Stimulated activated CD4-positive, alpha-beta T cell treated with anti-CD3 and anti-CD28 coated beads, Interleukin-2, amount 100 ng/mL, for 24 hours (primary cell): ENCODE measurements around the gene LCN12.

Experiments
- DNase-seq, 2 donors: peaks; one replicate each; pipeline ENCODE4 v3.0.0-alpha.2; 2020

The LCN12 gene, protein sequence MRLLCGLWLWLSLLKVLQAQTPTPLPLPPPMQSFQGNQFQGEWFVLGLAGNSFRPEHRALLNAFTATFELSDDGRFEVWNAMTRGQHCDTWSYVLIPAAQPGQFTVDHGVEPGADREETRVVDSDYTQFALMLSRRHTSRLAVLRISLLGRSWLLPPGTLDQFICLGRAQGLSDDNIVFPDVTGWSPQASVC

DNA sequence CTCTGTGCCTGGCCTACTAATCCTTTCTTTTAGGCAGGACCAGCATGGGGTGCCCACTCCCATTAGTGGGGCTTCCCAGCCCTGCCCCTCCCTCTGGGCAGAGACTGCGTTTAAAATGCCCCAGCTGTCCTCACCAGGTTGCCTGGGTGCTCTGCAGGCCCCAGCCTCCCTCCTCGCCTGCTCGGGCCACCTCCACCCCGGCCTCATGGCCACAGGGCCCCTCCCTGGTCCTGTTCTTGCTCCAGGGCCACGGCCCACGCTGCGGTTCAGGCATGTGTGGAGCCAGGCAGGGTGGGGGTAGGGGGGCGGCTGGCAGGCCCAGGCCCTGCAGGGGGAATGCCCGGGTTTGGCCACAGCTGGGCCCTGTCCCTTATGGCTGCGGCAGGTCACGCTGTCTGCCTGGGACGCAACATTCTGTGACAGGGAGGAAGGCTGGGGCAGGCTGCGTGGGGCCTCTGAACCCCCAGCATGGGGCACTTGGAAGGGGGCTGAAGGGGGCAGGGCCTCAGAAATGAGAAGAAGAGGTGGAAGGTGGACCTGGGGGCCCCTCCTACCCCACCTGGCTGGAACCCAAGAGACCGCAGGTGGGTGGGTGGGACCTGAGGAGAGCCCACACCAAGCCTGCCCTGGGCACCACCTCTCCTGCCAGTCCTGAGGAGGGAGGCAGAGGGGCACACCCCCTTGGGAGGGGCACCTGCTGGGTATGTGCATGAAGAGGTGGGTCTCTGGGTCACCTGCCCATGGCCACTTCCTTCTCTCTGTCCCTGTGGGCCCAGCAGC is at the start of gene LCN12:
Gene LCN12, plus strand, starts transcription at position 733 of the 780 bp plus-strand sequence. CDS start 55 bp downstream, outside the sequence.
- DNase-seq, result no peak

DNA sequence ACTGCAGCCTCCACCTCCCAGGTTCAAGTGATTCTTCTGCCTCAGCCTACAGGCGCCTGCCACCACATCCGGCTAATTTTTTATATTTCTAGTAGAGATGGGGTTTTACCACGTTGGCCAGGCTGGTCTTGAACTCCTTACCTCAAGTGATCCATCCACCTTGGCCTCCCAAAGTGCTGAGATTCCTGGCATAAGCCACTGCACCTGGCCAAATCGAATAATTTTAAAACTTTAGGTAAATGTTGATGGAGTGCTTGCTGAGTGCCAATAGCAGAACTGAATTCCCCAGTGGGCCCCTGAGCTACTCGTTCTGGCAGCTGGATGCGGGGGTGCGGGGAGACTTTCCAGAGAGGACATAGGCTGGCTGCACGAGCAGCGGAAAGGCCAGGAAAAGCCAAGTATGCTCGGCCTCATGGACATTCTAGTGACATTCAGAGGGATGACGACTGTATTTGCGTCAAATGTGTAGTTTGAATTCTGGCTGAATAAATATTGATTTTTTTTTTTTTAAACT is 49.0 kb upstream of the LCN12 start:
- DNase-seq, result no peak

DNA sequence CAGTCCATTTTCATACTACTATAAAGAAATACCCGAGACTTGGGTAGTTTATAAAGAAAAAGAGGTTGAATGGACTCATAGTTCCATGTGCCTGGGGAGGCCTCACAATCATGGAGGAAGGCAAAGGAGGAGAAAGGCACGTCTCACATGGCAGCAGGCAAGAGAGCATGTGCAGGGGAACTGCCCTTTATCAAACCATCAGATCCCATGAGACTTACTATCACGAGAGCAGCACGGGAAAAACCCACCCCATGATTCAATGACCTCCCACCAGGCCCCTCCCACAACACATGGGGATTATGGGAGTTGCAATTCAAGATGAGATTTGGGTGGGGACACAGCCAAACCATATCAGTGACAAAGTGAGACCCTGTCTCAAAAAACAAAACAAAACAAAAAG is 45.8 kb upstream of the LCN12 start:
- DNase-seq, result no peak

DNA sequence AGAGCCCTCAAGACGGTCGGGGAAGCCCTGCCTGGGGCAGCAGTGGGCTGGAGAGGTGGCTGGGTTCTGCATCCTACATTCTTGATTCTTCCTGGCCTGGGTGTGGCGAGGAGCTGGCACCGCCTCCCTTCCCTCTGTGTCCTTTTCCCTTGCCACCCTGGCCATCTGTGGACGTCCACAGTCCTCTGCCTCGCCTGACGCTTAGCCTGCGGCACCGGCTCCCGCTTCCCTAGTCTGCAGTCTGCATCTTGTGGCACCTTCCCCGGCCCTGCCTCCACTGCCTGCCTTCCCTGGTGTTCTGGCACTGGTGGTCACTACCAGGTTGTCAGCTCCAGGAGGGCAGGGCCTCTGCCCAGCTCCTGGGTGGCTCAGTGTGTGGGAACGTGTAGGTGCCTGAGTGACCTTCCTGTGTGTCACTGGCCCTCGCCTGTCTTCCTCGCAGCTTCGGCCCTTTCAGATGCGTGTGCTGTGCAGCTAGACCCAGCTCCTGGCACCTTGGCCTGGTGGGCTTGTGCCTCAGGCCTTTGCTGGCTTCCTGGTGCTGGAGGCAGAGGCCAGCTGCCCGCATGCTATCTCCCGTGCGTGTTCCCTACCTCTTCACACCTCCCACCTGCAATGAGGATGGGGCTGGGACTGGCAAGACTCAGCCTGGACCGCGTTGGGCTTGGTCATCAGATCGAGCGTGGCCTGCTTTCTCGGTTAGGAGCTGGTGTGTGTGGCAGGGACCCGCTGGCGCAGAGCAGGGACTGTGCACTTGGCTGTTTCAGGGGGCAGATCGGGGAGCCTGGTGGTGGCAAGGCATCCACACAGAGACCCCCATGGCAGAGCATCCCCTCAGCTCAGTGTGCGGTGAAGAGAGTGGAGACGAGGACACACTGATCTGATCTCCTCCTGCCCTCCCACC is 44.8 kb upstream of the LCN12 start:
- no peak for DNase-seq

DNA sequence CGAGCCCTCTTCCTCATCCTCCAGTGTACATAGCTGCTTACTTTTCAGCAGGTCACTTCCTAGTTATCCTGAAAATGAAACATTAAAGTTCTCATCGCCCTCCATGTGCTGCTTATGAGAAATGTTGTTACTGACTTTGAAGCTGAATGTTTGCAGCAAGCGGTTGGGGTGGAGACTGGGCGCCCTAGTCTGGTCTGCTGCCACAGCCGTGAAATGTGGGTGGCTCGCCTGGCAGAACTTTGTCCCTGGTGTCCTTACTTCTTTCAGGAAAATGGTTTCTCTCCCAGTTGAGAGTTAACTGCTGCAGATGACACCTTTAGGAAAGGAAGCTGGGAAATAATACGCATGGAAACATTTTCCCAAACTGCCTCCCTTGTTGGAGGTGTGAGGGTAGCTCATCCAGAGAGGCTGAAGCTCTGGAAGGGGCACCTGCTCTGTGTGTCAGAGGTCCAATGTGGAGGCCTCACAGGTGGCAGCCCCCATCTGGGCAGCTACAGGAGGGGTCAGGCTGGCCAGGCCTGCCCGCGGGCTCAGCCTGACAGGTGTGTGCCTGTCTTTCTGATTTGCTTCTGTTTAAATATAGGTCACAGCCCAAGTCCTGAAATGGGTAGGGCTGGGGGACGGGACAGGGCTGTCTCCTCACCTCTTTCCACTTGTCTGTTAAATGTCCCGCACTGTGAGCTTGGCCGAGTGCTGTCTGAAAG is 41.7 kb upstream of the LCN12 start:
- DNase-seq, result no peak

DNA sequence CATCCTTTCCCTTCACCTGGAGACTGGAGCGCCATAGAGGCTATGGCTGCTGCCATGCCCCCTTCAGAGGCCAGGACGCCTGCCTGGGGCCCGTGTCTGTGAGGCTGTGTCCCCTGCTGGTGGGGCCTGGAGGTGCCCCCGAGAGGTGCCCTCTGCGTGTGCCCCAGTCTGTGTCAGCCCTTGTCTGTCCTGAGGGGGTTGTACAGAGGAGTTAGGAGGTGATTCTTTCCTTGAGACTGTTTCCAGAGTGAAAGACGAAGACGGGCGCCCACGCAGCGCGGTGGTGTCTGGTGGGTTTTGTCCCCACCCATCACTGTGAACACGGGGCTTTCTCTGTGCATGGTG is 41.2 kb upstream of the LCN12 start:
- DNase-seq, result no peak

DNA sequence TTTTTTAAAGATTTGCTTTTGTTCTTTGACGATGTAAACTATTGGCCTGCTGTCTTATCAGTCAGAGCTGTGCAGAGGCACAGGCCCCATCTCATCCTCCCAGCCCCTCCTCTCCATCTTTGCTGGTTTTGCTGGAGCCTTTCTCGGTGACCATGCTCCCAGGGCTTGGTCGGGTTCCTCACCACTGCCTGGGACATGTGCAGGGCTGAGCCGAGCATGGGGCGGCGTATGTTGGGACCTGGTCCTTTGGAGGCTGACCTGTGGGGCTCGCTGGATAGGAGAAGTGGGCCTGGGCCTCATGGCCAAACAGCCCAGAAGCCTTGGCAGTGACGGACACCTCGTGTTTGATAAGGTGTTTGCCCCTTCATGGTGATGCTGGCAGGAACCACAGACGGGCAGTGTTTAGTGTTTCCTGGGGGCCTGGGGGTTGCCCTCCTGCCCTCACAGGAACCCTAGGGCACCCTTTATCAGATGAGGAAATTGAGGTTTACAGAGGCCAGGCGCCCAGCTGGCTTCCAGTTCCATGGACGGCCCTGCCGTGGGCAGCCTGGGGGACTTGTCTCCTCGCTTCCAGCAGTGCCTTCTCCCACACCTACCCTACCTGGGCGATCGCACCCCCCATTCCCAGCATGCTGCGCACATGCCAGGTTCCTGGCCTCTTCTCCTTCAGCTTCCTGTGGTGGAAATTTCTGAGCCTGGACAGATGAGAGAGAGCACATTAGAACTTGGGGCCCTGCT is 38.2 kb upstream of the LCN12 start:
- no peak for DNase-seq

DNA sequence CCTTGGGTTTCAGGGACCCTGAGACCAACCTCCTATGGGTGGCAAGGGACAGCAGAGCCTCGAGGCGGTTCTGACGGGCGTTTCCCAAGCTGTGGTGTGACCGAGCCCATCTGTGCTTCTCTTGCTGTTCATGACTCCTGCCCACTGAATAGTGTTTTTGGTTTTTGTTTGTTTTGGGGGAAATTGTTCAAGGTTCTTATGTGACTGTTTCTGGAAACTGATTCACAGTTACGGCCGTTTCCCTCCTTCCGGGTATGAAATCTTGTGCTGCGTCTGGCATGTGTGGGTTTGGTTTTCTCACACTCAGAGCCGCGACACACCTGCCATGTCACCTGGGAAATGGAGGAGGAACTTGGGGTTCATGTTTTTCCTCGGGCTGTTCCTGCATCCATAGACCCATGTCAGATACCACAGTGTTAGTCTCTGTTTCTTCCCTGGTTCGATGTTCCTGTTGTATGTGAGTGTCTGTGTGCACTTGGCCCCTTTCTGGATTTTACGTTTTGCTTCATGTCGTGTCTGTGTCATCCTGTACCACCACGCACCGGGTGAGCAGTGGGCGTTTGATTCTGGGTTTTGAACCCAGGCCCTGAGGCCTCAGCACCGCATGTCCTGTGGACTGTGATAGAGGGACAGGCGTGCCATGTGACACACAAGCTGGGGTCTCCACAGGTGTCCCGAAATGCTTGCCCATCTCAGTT is 36.3 kb upstream of the LCN12 start:
- no peak for DNase-seq

DNA sequence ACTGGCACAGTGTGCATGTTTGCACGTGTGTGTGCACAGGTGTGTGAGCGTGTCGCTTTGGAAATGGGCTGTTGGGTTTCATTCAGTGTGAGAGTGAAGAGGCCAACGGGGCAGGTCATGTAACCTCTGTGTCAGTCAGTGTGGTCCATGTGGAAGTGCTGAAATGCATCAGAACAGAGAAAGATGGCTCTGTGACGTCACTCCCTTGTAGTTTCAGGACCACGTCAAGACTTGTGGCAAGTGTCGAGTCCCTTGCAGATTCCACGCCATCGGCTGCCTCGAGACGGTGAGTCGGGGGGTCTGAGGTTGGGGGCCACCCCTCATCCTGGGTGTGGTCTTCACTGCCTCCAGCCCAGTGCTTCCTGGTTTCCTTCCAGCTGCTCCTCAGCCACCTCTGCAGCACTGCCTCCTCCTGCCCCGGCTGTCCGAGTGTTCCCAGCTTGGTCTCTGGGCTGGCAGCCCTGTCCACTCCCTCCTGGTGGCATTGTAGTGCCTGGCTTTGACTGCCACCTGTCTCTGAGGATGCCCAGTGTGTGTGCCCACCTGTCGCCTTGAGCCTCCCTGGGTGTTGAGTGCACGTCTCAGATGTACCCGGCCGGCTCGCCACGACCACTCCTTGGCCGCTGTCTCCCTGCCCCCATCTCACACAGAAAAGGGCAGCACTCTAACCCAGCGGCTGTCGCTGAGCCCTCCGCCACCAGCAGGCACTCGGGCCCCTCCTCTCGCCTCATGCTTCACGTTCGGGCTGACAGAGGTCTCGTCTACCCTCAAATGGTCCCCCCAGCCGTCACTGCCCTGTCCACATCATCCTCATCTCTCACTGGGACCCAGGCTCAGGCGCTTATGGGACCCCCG is 35.5 kb upstream of the LCN12 start:
- no peak for DNase-seq

DNA sequence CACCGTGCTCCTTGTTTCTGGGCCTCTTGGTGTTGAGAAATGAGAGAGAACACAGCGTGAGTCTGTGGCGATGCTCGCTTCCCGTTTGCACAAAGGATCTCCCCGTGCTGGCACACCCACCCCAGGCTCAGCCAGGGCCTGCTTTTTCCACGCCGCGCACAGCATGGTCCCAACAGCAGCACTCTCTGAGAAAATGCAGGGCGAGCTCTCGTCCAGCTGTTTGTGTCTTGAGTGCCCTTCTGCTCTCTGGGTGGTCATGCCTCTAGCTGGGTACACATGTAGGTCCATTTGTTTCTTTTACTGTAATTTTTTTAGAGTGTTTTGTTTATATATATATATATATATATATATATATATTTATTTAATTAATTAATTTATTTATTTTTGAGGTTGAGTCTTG is 34.2 kb upstream of the LCN12 start:
- no peak for DNase-seq

DNA sequence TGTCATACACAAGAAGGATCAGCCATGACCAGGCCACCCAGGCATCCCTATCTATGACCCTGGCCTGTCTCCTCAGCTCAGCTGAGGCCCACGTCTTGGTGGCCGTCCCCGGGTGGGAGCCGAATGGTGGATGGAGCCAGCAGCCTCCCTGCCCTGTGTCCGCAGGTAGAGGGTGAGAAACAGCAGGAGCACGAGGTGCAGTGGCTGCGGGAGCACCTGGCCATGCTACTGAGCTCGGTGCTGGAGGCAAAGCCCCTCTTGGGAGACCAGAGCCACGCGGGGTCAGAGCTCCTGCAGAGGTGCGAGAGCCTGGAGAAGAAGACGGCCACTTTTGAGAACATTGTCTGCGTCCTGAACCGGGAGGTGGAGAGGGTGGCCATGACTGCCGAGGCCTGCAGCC is 32.0 kb upstream of the LCN12 start:
- no peak for DNase-seq

DNA sequence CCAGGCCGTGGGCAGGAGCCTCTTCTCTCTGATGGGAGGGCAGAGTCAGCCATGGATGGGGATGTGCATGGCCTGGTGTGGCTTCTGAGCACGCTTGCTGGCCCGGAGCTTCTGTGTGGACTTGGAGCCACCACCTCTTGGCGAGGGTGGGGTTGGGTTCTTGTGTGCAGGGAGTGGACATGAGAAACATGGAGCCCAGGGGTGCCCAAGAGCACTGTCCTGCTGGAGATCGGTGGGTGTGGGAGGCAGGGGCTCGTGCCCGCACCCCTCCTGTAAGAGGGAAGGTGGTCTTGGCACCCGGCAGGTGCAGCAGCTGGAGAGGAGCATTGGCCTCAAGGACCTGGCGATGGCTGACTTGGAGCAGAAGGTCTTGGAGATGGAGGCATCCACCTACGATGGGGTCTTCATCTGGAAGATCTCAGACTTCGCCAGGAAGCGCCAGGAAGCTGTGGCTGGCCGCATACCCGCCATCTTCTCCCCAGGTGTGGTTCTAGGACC is 31.3 kb upstream of the LCN12 start:
- DNase-seq, result no peak

DNA sequence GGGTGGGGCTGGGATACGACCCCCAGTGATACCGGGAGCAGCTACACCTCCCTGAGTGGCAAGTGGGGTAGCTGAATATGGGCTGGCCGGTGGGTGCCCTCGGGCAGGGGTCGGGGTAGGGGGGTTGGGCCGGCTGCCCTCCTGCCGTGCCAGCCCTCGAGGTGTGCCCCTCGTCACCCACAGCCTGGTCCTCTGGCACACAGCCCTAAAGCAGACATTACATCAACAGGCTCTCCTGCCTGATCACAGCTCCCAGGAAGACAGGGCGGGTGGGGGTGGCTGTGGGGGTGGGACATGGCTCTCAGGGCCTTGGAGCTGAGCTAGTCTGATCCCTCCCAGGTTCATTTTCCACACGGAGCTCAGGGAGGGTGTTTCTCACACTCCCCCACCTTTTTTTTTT is 30.8 kb upstream of the LCN12 start:
- DNase-seq, result no peak

DNA sequence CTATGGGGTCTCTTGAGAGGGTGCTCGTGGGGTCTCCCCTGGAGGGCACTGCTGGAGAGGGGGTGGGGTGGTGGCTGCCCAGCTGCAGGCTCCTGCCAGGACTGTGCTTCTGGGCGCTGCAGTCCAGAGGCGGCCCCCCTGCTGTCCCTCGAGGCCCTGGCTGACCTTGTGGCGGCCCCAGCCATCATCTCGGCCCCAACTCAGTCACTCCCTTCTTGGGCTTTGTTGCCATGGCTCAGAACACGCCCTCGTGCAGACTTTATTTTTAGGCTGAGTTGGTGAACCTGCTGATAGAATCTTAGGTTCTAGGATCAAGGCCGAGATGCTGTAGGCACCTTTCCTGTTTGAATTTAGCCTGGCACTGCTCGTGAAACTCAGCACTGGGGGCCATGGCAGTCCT is 30.4 kb upstream of the LCN12 start:
- DNase-seq, result no peak

DNA sequence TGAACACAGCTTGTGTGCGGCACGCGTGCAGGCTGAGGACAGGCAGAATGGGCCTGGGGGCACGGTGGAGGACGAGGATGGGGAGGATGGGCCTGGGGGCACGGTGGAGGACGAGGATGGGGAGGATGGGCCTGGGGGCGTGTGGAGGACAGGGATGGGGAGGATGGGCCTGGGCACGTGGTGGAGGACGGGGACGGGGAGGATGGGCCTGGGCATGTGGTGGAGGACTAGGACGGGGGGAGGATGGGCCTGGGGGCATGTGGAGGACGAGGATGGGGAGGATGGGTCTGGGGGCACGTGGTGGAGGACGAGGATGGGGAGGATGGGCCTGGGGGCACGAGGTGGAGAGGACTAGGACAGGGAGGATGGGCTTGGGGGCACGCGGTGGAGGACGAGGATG is 29.5 kb upstream of the LCN12 start:
- DNase-seq, result no peak

DNA sequence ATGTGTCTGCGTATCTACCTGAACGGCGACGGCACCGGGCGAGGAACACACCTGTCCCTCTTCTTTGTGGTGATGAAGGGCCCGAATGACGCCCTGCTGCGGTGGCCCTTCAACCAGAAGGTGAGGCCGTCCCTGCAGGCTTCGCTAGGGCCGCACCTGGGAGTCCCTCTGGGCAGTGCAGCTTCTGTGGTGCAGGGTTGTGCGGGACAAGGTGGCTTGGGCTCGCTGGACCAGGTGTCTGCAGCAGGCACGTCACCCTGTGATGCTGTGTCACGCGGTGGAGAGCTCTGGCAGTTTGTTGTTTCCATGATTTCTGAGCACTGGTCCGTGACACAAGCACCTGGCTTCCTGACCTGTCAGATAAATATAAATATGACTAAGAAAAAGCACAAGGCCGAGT is 28.2 kb upstream of the LCN12 start:
- no peak for DNase-seq

DNA sequence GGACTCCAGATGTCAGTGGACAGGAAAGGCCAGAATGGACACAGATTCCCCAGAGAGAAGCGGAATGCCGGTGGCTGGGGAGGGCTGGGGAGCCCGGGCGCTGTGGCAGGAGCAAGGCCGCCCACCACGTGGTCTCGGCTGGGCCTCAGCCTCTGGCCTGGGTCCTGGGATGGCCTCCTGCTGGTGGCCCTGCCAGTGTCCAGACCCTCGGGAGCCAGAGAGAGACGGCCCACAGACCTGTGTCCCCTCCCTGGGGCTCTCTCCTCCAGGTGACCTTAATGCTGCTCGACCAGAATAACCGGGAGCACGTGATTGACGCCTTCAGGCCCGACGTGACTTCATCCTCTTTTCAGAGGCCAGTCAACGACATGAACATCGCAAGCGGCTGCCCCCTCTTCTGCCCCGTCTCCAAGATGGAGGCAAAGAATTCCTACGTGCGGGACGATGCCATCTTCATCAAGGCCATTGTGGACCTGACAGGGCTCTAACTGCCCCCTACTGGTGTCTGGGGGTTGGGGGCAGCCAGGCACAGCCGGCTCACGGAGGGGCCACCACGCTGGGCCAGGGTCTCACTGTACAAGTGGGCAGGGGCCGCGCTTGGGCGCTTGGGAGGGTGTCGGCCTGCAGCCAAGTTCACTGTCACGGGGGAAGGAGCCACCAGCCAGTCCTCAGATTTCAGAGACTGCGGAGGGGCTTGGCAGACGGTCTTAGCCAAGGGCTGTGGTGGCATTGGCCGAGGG is 26.5 kb upstream of the LCN12 start:
- no peak for DNase-seq

DNA sequence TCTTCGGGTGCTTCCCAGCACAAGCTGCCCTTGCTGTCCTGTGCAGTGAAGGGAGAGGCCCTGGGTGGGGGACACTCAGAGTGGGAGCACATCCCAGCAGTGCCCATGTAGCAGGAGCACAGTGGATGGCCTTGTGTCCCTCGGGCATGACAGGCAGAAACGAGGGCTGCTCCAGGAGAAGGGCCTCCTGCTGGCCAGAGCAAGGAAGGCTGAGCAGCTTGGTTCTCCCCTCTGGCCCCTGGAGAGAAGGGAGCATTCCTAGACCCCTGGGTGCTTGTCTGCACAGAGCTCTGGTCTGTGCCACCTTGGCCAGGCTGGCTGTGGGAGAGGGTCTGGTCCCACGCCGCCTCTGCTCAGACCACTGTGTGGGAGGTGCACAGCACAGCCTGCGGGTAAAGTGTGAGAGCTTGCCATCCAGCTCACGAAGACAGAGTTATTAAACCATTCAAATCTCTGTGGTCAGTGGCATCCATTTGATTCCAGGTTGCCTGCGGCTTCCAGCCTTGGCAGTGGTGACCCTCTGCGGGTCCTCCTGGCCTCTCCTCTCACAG is 25.8 kb upstream of the LCN12 start:
- DNase-seq, result no peak

DNA sequence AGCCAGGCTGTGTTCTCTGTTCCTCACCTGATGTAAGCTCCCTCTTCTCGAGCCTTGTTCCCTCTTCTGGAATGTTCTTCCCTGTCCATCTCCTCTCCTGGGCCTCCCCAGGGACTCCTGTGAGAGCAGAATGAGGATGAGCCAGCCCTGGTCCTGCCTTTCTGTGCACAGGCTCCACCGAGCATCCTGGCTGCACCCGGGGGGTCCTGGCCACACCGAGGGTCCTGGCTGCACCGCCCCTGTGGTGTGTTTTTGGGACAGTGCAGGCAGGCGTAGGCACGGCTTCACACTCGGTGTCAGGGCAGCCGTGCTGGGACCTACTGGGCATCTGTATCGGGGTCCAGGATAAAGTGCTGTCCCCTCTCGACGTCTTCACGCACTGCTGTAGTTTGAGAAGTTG is 25.3 kb upstream of the LCN12 start:
- no peak for DNase-seq
